ENCODE data around the gene HIGD1A. TPM values are rescaled to one million over a fixed set of nuclear protein-coding genes. Genes with fewer than 3 reads are reported as not detected.

The HIGD1A gene
- total RNA-seq, 1 donor from 2014 or later, result 173 TPM

DNA sequence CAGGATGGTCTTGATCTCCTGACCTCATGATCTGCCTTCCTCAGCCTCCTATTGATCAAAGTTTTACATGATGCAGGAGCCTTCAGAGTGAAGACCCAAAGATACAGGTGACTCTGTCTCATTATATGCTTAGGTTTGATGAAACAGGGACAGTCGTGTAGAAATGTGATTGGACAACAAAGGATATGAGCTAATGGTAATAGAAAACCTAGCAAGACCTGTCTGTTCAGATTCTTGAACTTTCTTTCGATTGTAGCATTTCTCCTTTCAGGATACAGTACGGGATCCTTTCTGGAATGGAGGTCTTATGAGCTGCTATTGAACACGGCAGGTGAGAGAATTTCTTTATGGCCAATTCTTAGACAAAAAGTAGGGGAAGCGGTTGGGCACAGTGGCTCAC lies 4.9 kb upstream of the HIGD1A start, which contains the start of gene ACKR2:
Gene ACKR2, plus strand, starts transcription at position 244 of the 400 bp plus-strand sequence. CDS start 55,058 bp downstream, outside the sequence.
- Histone ChIP-seq H3K4me1 (peaks cover 6% of the 10 kb centered on the region), H3K9me3 (no peaks in the 10 kb centered on the region), H3K4me3 (no peak within 1 kb of the TSS), H3K36me3 (no peaks in the 10 kb centered on the region), H3K27ac (no peak within 1 kb of the TSS), H3K27me3 (no peaks in the 10 kb centered on the region)
- intact Hi-C loops (cut with DNase I), result no loop called here
- DNase-seq (ENCODE audit: extremely low spot score in 2 of 2), result no peak
- no peak for TF ChIP-seq POLR2A (IDR thresholded peaks at IDR 0.05)
- TF ChIP-seq POLR2AphosphoS5 (IDR thresholded peaks at IDR 0.05; ENCODE audit: insufficient read depth in 1 of 2, low read depth in 1 of 2), result no peak

DNA sequence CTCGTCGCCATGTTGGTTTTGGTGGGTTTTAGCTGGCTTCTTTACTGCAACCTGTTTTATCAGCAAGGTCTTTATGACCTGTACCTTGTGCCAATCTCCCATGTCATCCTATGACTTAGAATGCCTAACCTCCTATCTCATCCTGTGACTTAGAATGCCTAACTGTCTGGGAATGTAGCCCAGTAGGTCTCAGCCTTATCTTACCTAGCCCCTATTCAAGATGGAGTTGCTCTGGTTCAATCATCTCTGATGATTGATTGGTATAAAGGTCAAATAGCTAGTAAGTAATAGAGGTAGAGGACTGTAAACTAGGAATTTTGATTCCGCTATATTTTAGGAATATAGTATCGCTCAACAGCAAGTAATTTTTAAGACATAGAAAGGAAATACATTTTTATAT lies 3.6 kb upstream of the HIGD1A start:
- Histone ChIP-seq H3K4me3 (no peak overlapping the region), H3K9me3 (no peaks in the 10 kb centered on the region), H3K27me3 (no peaks in the 10 kb centered on the region), H3K27ac (no peak overlapping the region), H3K4me1 (peaks cover 11% of the 10 kb centered on the region), H3K36me3 (no peaks in the 10 kb centered on the region)
- no peak for DNase-seq (ENCODE audit: extremely low spot score in 2 of 2)
- no peak for TF ChIP-seq POLR2AphosphoS5 (IDR thresholded peaks at IDR 0.05; ENCODE audit: insufficient read depth in 1 of 2, low read depth in 1 of 2)
- no peak for TF ChIP-seq POLR2A (IDR thresholded peaks at IDR 0.05)
- TF ChIP-seq, protein P1, sequence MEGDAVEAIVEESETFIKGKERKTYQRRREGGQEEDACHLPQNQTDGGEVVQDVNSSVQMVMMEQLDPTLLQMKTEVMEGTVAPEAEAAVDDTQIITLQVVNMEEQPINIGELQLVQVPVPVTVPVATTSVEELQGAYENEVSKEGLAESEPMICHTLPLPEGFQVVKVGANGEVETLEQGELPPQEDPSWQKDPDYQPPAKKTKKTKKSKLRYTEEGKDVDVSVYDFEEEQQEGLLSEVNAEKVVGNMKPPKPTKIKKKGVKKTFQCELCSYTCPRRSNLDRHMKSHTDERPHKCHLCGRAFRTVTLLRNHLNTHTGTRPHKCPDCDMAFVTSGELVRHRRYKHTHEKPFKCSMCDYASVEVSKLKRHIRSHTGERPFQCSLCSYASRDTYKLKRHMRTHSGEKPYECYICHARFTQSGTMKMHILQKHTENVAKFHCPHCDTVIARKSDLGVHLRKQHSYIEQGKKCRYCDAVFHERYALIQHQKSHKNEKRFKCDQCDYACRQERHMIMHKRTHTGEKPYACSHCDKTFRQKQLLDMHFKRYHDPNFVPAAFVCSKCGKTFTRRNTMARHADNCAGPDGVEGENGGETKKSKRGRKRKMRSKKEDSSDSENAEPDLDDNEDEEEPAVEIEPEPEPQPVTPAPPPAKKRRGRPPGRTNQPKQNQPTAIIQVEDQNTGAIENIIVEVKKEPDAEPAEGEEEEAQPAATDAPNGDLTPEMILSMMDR (IDR thresholded peaks at IDR 0.05), result no peak
- intact Hi-C loops (cut with DNase I), result no loop called here

DNA sequence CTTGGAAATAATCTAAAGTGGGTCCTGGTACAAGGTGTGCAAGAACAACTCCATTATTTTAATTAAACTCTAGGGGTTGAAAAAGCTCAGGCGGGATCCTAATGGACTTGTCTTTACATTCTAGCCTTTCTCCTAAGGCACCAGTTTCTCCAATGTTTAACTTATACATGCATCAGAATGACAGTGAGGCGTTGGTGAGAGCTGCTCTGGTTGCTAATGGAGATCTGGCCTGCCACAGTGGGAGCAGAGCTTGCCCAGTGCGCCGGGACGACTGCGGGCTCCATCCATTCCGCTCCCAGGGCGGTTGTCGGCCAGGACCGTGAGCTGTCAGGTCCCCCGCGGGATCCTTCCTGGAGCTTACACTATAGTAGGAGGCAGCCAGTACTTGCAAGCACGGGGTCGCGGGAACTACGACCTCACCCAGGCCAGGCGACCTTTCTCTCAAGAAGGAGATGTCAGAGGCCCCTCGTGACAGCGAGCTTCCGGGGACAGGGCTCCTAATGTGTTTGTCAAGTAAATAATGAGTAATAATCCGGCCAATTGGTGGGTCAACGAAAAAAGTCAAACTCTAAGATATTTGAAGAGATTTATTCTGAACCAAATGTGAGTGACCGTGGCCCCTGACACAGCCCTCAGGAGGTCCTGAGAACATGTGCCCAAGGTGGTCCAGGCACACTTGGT lies 991 bp upstream of the HIGD1A start:
- intact Hi-C loops (cut with DNase I), result no loop called here
- H3K36me3 ChIP-seq, result no peaks in the 10 kb centered on the region
- peak overlapping the region; percentile 96 for H3K27ac ChIP-seq
- peaks cover 37% of the 10 kb centered on the region for H3K4me1 ChIP-seq
- no peaks in the 10 kb centered on the region for H3K9me3 ChIP-seq
- no peak for TF ChIP-seq POLR2A (IDR thresholded peaks at IDR 0.05)
- TF ChIP-seq POLR2AphosphoS5 (IDR thresholded peaks at IDR 0.05; ENCODE audit: insufficient read depth in 1 of 2, low read depth in 1 of 2), result no peak
- TF ChIP-seq, protein P1 (IDR thresholded peaks at IDR 0.05), result no peak
- DNase-seq (ENCODE audit: extremely low spot score in 2 of 2), result no peak
- H3K4me3 ChIP-seq, result peak overlapping the region; percentile 77 to 90
- H3K27me3 ChIP-seq, result no peaks in the 10 kb centered on the region

DNA sequence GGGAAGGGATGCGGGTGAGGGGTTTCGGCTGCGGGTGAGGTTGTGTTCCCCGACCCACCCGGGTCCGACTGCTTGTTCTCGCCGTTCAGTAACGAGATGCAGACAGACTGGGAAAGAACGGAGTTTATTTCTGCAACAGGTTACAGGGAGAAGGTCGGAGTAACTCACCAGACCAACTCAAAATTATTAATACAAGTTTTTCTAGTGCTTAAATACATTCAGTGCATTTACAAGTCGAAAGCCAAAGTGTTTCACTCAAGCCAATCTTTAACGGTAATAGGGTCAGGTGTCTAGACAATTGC lies 492 bp upstream of the HIGD1A start:
- Histone ChIP-seq H3K27me3 (no peaks in the 10 kb centered on the region), H3K4me3 (peak overlapping the region; percentile 77 to 90), H3K36me3 (no peaks in the 10 kb centered on the region), H3K27ac (peak overlapping the region; percentile 96), H3K4me1 (peaks cover 42% of the 10 kb centered on the region), H3K9me3 (no peaks in the 10 kb centered on the region)
- no peak for DNase-seq (ENCODE audit: extremely low spot score in 2 of 2)
- intact Hi-C loops (cut with DNase I), result no loop called here
- TF ChIP-seq POLR2AphosphoS5 (IDR thresholded peaks at IDR 0.05; ENCODE audit: insufficient read depth in 1 of 2, low read depth in 1 of 2), result no peak
- TF ChIP-seq, protein P1 (IDR thresholded peaks at IDR 0.05), result no peak
- TF ChIP-seq POLR2A (IDR thresholded peaks at IDR 0.05), result no peak

DNA sequence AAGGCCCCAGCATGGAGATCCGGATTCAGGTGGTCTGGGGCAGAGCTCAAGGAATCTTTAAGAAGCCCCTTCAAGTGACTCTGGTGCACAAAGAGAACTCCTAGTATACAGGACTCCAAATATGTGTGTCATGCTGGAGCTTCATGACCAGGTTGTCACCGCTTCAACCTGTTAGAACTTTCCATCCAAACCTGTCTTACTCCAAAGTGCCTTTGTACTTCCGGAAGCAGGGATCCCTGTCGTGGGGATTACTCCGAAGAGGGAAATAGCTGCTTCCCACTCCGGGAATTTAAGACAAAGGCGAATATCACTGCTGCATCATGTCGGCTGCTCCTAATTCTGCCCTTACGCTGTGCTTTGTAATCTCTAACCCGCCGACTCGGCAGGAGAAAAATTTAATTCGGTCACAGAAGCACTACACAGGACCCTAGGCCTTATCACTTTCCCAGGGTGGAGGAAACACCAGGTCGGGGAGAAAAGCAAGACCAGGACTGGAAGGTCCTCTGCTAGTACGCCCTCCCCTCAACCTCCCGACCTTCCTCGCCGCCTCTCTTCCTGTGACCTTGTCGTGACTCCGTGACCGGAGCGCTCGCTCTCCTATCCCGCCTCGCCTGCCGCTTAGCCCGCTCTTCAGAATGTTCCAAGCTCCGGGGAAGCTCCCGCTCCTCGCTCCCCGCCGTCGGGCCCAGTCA lies 730 bp downstream of the HIGD1A start:
- Histone ChIP-seq H3K4me3 (peak overlapping the region; percentile 77 to 90), H3K27me3 (no peaks in the 10 kb centered on the region), H3K27ac (peak overlapping the region; percentile 96), H3K4me1 (peaks cover 46% of the 10 kb centered on the region), H3K36me3 (no peaks in the 10 kb centered on the region), H3K9me3 (no peaks in the 10 kb centered on the region)
- TF ChIP-seq, protein P1 (IDR thresholded peaks at IDR 0.05), result no peak
- TF ChIP-seq POLR2A (IDR thresholded peaks at IDR 0.05) (no peak), POLR2AphosphoS5 (IDR thresholded peaks at IDR 0.05; ENCODE audit: insufficient read depth in 1 of 2, low read depth in 1 of 2) (no peak)
- DNase-seq (ENCODE audit: extremely low spot score in 2 of 2), result no peak
- intact Hi-C loops (cut with DNase I), result no loop called here

Data from vagina (tissue), 2 donors.